Activated CD8-positive, alpha-beta memory T cell treated with anti-CD3 and anti-CD28 coated beads, Interleukin-2, amount 50 U/mL, for 1 hour (primary cell): ENCODE measurements around the gene LRCOL1.

Experiments
- DNase-seq: peaks from one replicate; pipeline ENCODE4 v3.0.0-alpha.2; 2020; ENCODE audit errors: extremely low read depth

LRCOL1 gene

DNA sequence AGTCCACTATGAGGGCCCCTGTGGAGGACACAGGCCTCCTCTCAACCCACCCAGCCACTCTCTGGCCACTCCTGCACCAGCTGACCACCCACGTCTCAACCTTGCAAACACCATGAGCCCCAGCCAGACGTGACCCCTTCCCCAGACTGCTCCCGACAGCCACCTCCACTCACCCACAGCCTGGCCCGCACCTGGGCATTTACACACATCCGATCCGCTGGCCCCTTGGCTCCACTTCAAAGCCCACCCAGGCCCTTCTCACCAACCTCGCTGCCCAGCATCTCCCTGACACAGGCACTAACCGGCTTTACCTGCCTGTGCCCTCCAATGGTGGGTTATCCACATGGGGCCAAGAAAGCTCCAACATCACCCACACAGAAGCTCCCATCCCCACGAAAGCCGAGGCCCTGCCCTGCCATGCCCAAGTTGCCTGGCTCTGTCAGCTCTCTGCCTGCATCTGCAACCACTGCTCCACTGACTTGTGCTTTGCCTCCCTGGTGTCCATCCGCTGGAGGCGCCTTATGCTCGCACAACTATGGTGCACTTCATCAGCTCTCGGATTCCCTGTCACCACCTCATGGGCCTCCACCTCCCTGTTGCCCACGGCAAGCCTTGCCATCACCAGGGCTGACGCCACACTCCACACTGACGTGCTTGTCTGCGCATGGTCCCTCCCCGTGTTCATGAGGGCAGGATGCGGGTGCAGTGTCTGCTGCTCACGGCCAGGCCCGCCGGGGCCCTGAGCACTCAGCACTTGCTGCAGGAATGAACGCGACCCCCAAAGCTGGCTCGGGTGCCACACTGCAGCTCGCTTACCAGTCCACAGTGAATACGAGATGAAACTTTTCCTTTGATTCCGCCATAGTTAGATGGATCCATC is 24.9 kb upstream of the LRCOL1 start:
- no peak for DNase-seq

DNA sequence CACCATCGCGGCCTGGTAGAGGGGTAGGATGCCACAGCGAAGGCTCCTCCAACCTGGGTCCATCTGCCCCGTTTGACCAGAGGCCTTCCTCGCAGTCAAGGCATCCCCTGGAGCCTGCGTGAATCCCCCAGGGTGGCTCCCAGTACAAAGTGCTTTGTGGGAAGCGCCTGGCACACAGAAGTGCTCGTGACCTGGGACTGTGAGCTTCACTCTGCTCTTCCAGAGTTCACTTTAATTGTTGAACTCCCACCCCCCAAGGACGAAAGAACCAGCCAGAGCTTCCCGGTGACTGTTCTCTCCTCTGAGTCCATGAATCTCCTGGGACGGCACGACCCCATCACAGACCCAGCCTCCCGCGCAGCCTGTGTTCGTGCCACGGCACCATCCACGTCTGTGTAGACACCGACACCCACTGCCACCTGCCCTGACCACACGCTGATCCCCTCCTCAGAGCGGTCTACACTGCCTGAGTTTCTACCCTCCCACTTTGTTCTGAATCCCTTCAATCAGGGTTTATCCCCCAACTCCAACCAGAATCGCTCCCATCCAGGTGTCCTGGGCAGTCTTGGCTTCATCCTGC is 24.1 kb upstream of the LRCOL1 start:
- DNase-seq, result no peak

DNA sequence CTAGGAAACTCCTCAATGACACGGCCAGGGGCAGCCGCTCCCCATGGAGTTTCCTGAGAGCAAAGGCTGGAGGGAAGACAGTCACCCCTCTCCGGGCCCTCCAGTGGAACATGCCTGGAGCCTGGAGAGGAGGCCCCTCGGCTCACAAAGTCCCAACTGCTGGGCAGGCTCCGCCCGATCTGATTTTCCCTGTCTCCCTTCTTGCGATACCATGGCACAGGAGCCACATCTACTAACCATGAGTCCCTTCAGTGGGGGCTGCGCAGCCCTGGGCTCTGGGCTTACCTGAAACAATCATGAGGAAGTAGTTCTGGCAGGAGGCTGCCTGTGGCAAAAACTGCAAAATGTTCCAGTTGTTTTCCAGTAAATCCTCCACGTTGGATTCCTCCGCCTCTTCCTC is 23.5 kb upstream of the LRCOL1 start:
- DNase-seq, result no peak

DNA sequence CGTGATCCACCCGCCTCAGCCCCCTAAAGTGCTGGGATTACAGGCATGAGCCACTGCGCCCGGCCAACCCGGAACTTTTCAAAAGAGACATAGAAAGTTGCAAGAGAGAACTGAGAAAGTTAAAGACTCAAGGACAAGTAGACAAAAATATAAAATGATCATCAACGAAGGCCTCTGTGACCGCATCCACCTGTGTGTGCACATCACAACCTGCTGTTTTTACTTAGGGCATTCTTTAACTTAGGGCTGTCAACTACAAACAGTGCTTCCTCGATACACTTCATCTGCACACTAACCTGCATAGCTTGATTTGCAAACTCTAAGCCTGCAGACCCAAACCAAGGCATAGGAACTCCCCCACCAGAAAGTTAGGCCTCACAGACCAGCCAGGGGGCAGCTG is 23.0 kb upstream of the LRCOL1 start:
- no peak for DNase-seq

DNA sequence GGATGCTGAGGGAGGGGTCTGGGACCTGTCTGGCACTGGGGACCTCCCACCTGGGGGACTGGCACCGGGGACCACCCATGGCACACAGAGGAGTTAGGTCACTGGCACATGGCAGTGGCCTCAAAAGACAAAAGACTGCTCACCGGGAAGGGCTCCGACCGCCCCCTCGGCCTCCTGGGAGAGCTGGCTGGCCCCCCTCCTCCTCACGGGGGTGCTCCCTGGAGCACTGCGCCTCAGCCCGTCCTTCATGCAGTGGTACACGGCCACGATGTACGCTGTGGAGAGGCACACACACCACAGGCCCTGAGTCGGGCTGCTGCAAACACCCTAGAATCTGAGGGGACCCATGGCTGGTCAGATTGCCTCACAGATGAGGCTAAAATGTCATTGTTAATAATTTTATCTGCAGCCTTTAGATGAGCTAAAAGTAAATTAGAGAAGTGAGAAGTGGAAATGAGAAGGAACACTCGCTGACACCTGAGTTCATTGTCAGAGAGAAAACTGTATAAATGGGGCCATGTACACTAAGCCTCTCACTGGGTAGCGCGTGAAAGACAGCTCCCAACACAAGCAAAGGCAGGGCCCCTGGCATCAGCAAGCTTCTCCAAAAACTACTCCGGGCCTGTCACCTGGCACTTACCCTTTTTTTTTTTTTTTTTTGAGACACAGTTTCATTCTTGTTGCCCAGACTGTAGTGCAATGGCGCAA is 22.3 kb upstream of the LRCOL1 start:
- DNase-seq, result no peak

DNA sequence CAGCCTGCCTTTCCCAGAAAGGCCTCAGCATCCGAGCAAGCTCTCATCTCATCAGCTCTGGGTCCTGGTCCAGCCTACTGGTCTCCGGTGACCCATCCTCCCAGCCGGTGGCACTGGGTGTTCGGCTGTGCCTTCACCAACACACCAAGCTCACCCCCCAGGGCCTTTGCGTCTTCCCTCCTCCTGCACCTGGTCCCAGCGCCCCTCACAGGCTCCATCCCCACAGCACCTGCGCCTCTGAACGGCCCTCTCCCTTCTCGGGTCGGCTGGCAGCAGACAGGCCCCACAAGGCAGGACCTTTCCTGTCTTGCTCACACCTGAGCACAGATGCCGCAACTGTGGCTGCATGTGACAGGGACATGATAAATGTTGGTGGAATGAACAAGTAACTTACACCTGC is 21.3 kb upstream of the LRCOL1 start:
- DNase-seq, result no peak

DNA sequence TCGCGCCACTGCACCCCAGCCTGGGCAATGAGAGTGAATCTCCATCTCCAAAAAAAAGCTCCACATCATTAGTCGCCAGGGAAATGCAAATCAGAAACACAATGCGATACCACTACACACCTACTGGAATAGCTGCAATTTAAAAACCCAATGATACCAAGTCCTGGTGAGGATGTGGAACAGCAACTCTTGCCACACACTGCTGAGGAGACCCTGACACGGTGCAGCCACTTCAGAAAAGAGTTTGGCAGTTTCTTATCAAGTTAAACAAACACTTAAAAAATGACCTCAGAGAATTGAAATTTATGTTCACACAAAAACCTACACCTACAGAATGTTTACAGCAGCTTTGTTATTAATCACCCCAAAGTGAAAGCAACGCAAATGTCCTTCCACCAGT is 20.3 kb upstream of the LRCOL1 start:
- no peak for DNase-seq

DNA sequence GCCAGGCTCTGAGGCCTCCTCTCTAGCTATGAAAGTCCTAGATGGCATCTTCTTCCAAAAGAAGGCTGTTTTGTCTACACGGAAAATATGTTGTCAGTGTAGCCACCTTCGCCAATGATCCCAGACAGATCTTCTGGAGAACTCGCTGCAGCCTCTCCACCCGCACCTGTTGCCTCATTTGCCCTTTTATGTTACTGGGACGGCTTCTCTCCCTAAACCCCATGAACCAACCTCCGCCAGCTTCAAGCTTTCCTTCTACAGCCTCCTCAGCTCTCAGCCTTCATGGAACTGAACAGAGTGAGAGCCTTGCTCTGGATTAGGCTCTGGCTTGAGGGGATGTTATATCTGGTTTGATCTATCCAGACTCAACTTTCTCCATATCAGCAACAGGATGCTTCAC is 18.9 kb upstream of the LRCOL1 start:
- DNase-seq, result no peak

DNA sequence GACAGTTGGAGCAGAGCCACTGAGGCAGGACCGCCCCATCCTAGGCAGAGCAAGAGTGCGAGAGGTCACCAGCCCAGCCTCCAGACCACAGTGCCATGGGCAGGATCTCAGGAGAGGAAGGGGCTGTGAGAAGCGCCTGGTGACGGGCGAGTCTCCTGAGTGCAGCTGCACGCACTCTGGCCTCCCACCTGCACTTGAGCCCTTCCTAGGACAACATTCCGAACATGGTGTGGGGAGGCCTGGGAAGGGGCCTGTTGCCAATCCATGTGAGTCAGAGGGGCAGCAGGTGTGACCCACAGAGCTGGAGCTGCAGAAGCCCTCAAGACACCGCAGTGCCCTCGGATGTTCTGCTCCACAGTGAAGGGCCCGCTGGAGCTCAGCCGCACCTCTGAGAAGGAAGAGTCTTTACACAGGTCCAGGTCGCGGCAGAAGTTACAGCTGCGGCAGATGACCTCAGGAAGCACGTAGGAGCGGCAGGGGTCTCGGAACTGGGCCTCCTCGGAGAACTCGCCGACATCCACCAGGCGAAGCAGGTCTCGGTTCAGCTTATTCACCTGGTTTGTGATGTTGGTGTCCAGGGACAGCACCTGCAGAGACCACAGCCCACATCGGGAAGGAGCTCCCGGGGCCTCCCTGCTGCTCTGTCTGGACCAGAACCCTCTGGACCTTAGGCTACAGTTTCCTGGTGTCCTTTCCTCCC is 15.5 kb upstream of the LRCOL1 start:
- DNase-seq, result no peak

DNA sequence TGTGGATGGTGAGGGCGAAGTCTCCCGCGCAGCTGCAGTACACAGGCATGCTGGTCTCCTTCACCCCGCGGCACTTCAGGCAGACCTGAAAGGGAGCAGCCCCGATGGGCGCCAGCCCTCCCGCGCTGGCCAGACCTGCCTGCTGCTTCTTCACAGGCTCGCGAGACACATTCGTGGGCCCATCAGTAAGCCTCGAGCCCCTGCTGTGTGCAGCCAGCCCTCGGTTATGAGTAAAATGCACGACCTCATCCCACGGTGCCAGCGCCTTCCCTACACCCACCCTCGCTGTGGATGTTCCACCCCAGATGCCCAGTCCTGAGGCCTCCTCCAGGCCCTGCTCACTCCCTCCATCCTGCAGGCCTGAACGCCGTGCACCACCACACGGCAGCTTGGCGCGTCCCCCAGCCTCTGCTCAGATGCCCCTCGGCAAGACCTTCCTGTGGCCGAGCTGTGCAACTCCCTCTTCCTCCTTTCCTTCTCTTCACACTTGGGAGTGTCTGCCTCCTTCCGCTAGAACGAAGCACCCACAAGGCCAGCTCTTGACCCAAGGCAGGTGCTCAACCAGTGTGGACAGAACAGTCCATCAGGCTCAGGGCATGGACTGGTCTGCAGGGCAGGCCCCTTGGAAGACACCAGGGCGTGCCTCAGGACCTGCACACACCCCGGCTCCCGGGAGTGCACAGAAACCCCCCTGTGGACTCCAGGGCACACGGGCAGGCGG is 14.7 kb upstream of the LRCOL1 start:
- DNase-seq, result no peak

DNA sequence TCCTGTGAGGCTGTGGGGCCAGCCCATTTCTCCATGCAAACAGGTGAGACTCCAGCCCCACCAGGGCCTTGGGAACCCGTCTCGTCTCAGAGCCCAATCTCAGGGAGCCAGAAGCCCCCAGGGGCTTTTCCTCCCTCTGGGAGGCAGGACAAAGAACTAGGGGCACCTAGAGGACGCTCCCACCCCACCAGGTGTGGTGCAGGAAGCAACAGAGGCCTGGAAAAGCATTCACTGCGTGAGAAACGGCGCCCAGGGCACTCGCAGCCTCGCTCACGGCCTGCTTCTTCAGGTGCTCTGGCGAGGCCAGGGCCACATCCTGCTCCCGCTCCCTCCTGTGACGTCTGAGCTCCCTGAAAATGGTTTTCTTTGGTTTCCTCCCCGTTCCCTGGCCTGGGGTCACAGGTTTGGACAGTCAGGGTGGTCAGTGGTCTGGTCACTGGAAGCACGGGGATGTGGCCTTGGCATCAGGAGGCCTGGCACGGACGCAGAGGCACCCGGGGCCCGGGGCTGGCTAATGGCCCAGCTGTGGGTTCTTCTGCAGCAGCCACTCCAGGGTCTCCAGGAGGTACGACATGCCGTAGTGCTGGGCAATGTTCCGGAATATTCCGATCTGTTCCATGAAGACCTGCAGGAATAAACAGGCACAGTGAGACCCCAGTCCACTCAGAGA is 13.9 kb upstream of the LRCOL1 start:
- DNase-seq, result no peak

DNA sequence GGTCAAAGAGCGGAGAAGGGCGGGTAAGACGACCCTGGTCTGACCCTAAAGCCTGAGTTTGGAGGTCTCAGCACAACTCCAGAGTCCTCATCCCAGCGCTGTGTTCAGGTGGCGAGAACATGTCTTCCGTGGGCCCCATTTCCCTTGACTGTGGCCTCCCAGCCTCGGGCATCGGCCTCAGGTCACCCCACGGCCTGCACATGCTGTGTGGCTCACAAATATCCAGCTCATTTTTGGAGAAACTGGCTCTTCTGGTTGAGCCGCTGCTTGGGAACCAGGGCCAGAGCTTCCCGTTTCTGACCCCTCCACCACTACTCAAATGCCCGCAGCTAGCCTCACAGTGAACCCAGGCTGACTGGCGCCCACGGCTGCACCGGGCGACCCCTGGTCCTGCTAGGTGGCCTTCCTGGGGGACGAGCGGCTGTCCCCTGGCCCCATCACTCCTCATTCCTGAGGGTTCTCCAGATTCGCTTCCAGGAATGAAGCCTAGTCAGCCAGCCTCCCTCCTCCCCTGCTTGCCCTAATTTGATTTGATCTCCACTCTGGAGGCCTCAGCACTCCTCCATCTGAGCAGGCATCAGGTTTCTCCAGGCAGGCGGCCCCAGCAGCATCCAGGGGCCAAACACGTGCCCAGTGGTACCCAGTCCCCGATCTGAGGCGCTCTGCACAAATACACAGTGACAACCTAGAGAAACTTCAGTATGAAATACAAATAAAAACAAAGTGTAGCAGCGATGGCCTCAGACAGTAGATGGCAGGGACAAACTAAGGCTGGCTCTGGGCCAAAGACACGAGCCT is 12.9 kb upstream of the LRCOL1 start:
- no peak for DNase-seq

DNA sequence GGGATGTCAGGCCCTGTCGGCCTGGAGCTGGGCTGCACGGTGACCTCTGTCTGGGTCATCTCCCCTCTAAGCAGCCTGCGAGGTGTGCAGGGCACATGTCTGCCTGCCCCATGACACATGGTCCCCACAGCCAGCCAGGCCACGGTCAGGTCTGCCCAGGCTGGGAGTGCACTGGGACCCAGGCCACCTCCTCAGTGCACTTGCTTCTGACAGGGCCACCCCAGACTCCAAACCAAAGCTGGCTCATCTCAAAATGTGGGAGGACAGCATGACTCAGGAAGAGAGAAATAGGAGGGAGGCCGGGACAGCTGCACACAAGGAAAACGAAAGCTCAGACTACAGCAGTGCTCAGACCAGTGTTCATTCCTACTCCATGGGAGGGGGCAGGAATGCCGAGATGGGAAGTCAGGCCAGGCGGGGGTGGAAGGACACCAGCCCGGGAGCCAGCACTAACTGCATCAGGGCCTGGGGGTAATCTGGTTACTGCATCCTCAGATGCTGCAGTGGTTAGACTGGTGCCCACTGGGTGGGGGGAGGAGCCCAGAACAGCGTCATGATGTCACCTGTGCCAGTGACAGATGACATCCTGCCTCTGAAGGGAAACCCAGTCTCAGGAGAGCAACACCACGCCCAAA is 12.2 kb upstream of the LRCOL1 start:
- DNase-seq, result no peak

DNA sequence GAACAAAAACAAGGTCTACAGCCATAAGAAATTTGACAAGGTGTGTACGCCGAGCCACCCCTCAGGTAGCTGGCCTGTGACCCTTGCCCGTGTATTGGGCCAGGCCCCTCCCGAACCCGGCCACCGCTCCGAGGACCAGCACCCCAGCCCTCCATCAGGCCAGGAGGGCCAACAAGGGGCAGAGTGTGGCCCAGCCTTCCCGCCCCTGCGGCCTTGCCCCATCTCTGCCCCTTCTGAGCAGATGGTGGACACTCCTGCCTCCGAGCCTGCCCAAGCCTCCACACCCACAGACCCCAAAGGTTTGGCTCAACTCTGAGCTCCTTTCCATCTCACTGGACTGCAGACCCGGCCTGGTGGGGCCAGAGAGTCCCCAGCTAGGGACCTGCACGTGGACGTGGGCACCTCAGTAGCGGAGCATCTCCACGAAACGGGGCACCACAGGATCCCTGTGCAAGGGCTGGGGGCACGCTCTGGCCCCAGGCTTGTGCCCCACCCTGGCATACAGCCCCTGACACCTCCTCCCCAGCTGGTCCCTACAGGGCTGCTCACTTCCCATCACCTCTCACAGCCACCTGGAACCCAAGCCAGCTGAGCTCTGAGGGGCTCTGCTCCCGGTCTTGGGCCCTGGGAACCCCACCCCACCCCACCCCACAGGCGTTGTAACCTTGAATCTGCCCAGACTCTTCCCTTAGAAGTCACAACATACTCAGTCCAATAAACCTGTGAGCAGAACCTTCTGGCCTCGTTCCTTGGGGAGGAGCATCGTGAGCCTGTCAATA is 11.5 kb upstream of the LRCOL1 start:
- no peak for DNase-seq

DNA sequence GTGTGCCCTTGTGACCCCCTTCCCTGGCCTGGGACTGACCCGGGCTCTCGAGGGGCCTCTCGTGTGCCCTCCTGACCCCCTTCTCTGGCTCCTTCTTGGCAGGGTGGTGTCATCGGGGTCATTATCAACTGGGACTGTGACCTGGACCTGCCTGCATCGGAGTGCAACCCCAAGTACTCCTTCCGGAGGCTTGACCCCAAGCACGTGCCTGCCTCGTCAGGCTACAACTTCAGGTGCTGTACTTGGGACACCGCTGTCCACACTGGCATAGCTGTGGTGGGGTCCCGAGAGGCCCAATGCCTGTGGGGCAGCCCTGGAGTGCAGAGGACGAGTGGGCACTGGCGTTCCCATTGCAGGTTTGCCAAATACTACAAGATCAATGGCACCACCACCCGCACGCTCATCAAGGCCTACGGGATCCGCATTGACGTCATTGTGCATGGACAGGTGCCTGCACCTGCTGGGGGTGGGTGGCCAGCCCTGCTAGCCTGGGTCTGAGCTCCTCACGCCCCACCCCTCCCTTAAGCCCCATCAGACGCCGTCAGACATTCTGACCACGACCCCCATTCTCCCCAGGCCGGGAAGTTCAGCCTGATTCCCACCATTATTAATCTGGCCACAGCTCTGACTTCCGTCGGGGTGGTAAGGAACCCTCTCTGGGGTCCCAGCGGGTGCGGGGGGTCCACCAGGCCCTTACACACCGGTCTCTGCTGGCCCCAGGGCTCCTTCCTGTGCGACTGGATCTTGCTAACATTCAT is 10.7 kb upstream of the LRCOL1 start:
- DNase-seq, result no peak

DNA sequence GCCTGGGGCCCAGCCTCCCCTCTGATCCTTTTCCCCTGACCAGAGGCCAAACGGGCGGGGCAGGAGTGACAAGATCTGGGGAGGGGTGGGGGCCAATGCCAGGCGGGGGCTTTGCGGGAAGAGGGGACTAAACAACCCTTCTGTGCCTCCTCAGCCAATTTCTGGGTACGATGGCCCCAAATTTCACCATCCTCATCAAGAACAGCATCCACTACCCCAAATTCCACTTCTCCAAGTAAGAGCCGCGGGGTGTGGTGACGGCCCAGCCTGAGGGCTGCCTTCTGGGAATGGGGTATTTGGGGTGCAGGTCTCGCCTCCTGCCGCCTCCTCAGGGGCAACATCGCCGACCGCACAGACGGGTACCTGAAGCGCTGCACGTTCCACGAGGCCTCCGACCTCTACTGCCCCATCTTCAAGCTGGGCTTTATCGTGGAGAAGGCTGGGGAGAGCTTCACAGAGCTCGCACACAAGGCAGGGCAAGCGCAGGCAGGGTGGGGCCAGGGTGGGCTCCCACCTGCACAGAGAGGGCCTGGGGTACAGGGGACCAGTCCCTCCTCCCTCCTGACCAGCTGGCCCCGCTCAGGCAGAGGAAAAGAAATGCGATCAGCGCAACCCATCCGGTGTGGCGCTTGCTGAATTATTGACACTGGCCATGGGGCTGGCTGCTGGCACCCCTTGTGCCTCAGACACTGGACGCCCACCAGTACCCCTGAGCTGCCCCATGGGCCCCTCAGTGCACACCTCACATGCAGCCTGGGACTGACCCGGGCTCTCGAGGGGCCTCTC is 9.9 kb upstream of the LRCOL1 start:
- DNase-seq, result no peak

DNA sequence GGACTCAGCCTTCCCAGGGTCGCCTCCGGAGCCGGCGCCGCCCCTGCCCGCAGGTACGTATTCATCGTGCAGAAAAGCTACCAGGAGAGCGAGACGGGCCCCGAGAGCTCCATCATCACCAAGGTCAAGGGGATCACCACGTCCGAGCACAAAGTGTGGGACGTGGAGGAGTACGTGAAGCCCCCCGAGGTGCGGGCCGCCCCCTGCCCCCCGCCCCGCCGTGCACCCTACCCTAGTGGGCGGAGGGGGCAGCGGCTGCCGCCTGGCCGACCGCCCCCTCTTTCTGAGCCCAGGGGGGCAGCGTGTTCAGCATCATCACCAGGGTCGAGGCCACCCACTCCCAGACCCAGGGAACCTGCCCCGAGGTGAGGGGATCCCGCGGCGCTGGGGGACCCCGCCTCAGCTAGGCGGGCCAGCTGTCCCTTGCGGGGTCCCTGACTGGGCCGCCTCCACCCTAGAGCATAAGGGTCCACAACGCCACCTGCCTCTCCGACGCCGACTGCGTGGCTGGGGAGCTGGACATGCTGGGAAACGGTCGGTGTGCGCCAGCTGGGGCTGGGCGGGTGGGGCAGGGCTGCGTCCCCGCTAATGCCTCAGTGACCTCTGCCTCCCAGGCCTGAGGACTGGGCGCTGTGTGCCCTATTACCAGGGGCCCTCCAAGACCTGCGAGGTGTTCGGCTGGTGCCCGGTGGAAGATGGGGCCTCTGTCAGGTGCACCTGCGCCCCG is 9.2 kb upstream of the LRCOL1 start:
- no peak for DNase-seq
